K562 (cell line): ENCODE measurements around the gene HLA-E. TPM values are rescaled to one million over a fixed set of nuclear protein-coding genes. Genes with fewer than 3 reads are reported as not detected.
A peak's percentile ranks its signal among the peaks of the same experiment; 100 is the strongest.

ENCODE experiments used
- CTBP1 ChIP-seq: fragments of 450-650 bp; IDR thresholded peaks from 2 replicates; pipeline ENCODE4 v1.6.1; 2016; ENCODE audit warnings: borderline replicate concordance
- HDAC3 ChIP-seq: fragments of 450-650 bp; IDR thresholded peaks from 2 replicates; pipeline ENCODE4 v1.6.1; 2018; ENCODE audit warnings: borderline replicate concordance, mild to moderate bottlenecking, moderate library complexity; ENCODE audit not compliant: partially characterized antibody
- HNRNPL ChIP-seq: fragments of 200-400 bp; formaldehyde crosslinking; IDR thresholded peaks from 2 replicates; pipeline ENCODE4 v1.6.1; 2017; ENCODE audit warnings: low read depth, mild to moderate bottlenecking, low read length
- HSF4 ChIP-seq: fragments of 250-450 bp; sonication (Bioruptor Pico); IDR thresholded peaks from 2 replicates; pipeline ENCODE4 v2.1.2; 2022; ENCODE audit warnings: mild to moderate bottlenecking, moderate library complexity, borderline replicate concordance
- LARP7 ChIP-seq: fragments of 450-650 bp; IDR thresholded peaks from 2 replicates; pipeline ENCODE4 v1.6.1; 2016
- NFE2 ChIP-seq: IDR thresholded peaks from 2 replicates; pipeline ENCODE4 v1.6.1; 2014; ENCODE audit warnings: antibody characterized with exemption, low read depth
- NR2C1 ChIP-seq, 2 experiments: fragments of 450-650 bp; IDR thresholded peaks; 2 replicates each; pipeline ENCODE4 v1.6.1; 2017; ENCODE audit warnings: mild to moderate bottlenecking in 2 of 2, antibody characterized with exemption in 1 of 2, inconsistent platforms in 1 of 2, missing compliant biosample characterization in 1 of 2, missing genetic modification characterization in 1 of 2
- NR2C2 ChIP-seq, 2 experiments: fragments of 200-800 bp in 1 of 2; sonication (Bioruptor generic) in 1 of 2; sonication (generic) in 1 of 2; formaldehyde crosslinking in 1 of 2; IDR thresholded peaks; 2 replicates each; pipeline versions ENCODE4 v1.6.1 to v1.8.0; 2016 to 2022; ENCODE audit warnings: mild to moderate bottlenecking in 1 of 2, missing compliant biosample characterization in 1 of 2, missing genetic modification characterization in 1 of 2, missing genetic modification reagents in 1 of 2
- PHF21A ChIP-seq: fragments of 450-650 bp; IDR thresholded peaks from 2 replicates; pipeline ENCODE4 v1.6.1; 2017; ENCODE audit warnings: low read depth, borderline replicate concordance
- POLR2A ChIP-seq: fragments of 450-650 bp; conservative IDR thresholded peaks from 2 replicates; pipeline ENCODE4 v1.6.1; 2016
- RBM22 ChIP-seq: fragments of 200-400 bp; formaldehyde crosslinking; IDR thresholded peaks from 2 replicates; pipeline ENCODE4 v1.6.1; 2018; ENCODE audit warnings: low read length, low read depth; ENCODE audit not compliant: poor library complexity, severe bottlenecking
- SPI1 ChIP-seq: IDR thresholded peaks from 2 replicates; pipeline ENCODE4 v1.6.1; 2011; ENCODE audit warnings: low read depth, low read length, control low read depth, borderline replicate concordance
- SRF ChIP-seq, 2 experiments: fragments of 250-450, 450-650 bp in 1 of 2; sonication (Bioruptor Pico) in 1 of 2; sonication (generic) in 1 of 2; formaldehyde crosslinking; IDR thresholded peaks; 2 replicates each; pipeline versions ENCODE4 v1.5.0 to v1.5.1; 2020 to 2022; ENCODE audit warnings: mild to moderate bottlenecking in 1 of 2, missing genetic modification reagents in 1 of 2
- ZNF717 ChIP-seq: fragments of 250-450 bp; sonication (Bioruptor Pico); IDR thresholded peaks from 2 replicates; pipeline ENCODE4 v1.5.0; 2021
- polyA plus RNA-seq, 8 experiments: library from polyadenylated mRNA; depleted of rRNA in 4 of 8; stranded (reverse) in 5 of 8; unstranded in 3 of 8; fragments of >200 nt; fragmentation: Nextera tagmentation in 2 of 8; fragmentation: Illumina TruSeq in 1 of 8; extraction: Ambion mirVana in 2 of 8; extraction: Trizol in 1 of 8; gene quantifications; 2 replicates each; pipeline versions ENCODE4 v1.2.1 to v1.2.3, GENCODE V29; 2011 to 2014; ENCODE audit warnings: inconsistent platforms in 1 of 8, missing spikeins in 1 of 8
- total RNA-seq, 7 experiments: library from RNA; depleted of rRNA in 6 of 7; stranded (reverse); fragments of >200 nt in 6 of 7; fragmentation: Illumina TruSeq in 2 of 7; extraction: Trizol in 2 of 7; gene quantifications; 2 replicates each; pipeline versions ENCODE4 v1.2.1 to v1.2.3, GENCODE V29; 2011 to 2021; ENCODE audit warnings: low replicate concordance in 1 of 7
- TF ChIP-seq, protein P1 (sequence below), 2 experiments: fragments of 450-650 bp; conservative IDR thresholded peaks; 2 replicates each; pipeline ENCODE4 v1.6.1; 2017; ENCODE audit warnings: mild to moderate bottlenecking in 2 of 2, moderate library complexity in 2 of 2
- TF ChIP-seq, protein P2 (sequence below): fragments of 250-450 bp; sonication (Bioruptor Pico); IDR thresholded peaks from 2 replicates; pipeline ENCODE4 v1.4.0; 2020; ENCODE audit warnings: mild to moderate bottlenecking, moderate library complexity
- TF ChIP-seq, protein P3 (sequence below): fragments of 450-650 bp; IDR thresholded peaks from 2 replicates; pipeline ENCODE4 v1.6.1; 2016; ENCODE audit warnings: borderline replicate concordance
- TF ChIP-seq, protein P4 (sequence below): sonication (generic); formaldehyde crosslinking; IDR thresholded peaks from 2 replicates; pipeline ENCODE4 v1.8.0; 2022; ENCODE audit warnings: mild to moderate bottlenecking, missing genetic modification reagents

HLA-E gene
- total and polyA plus RNA-seq, 9 of the 15 experiments (the other 6 are each of a cell fraction or from before 2014, with no cell fraction given): 3.2 to 39.9 (median 26.8) TPM

DNA sequence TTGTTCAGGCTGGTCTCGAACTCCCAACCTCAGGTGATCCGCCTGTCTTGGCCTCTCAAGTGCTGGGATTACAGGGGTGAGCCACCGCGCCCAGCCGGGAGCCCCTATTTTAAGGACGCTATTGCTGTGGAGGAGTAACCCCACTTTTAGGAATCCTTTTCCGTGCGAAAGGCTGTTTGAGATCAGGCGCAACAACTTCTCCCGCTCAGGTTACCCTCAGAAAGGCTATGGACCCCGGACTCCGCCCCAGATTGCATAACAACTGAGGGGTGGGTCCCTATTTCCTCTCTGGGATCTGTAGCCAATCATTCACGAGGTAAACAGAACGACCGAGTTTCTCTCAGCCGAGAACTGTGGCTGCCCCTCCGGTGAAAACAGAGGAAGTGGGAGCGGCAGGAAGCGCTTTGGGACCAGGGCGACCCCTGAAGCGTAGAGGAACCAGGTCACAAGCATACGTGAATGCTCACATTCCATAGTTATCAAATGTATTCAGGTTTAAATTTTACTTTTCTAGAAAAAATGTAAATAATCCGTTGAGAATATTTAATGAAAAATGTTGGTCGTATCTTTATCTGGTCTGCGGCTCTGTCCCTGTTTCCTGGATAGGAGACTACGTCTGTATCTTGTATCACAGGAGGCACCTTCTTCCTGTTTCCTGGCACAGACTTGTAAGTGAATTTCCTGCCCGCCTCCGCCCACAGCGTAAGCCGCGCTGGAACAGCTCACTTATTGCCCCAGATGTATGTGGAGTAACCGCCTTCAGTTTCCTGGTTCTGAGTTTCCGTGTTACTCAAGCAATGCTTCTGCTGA is 26.8 kb downstream of the HLA-E start (continued):
- TF ChIP-seq, protein P1, sequence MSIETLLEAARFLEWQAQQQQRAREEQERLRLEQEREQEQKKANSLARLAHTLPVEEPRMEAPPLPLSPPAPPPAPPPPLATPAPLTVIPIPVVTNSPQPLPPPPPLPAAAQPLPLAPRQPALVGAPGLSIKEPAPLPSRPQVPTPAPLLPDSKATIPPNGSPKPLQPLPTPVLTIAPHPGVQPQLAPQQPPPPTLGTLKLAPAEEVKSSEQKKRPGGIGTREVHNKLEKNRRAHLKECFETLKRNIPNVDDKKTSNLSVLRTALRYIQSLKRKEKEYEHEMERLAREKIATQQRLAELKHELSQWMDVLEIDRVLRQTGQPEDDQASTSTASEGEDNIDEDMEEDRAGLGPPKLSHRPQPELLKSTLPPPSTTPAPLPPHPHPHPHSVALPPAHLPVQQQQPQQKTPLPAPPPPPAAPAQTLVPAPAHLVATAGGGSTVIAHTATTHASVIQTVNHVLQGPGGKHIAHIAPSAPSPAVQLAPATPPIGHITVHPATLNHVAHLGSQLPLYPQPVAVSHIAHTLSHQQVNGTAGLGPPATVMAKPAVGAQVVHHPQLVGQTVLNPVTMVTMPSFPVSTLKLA (conservative IDR thresholded peaks at IDR 0.05): peak; percentile 81 to 84
- TF ChIP-seq POLR2A: peak; percentile 95
- TF ChIP-seq, protein P2, sequence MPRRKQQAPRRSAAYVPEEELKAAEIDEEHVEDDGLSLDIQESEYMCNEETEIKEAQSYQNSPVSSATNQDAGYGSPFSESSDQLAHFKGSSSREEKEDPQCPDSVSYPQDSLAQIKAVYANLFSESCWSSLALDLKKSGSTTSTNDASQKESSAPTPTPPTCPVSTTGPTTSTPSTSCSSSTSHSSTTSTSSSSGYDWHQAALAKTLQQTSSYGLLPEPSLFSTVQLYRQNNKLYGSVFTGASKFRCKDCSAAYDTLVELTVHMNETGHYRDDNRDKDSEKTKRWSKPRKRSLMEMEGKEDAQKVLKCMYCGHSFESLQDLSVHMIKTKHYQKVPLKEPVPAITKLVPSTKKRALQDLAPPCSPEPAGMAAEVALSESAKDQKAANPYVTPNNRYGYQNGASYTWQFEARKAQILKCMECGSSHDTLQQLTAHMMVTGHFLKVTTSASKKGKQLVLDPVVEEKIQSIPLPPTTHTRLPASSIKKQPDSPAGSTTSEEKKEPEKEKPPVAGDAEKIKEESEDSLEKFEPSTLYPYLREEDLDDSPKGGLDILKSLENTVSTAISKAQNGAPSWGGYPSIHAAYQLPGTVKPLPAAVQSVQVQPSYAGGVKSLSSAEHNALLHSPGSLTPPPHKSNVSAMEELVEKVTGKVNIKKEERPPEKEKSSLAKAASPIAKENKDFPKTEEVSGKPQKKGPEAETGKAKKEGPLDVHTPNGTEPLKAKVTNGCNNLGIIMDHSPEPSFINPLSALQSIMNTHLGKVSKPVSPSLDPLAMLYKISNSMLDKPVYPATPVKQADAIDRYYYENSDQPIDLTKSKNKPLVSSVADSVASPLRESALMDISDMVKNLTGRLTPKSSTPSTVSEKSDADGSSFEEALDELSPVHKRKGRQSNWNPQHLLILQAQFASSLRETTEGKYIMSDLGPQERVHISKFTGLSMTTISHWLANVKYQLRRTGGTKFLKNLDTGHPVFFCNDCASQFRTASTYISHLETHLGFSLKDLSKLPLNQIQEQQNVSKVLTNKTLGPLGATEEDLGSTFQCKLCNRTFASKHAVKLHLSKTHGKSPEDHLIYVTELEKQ (CRISPR knock-in tag): no peak
- TF ChIP-seq NR2C2 (CRISPR knock-in tag; IDR thresholded peaks at IDR 0.05): no peak
- TF ChIP-seq NR2C2 (tag; IDR thresholded peaks at IDR 0.05): peak; percentile 80
- no peak for TF ChIP-seq HSF4 (CRISPR knock-in tag)
- TF ChIP-seq, protein P3, sequence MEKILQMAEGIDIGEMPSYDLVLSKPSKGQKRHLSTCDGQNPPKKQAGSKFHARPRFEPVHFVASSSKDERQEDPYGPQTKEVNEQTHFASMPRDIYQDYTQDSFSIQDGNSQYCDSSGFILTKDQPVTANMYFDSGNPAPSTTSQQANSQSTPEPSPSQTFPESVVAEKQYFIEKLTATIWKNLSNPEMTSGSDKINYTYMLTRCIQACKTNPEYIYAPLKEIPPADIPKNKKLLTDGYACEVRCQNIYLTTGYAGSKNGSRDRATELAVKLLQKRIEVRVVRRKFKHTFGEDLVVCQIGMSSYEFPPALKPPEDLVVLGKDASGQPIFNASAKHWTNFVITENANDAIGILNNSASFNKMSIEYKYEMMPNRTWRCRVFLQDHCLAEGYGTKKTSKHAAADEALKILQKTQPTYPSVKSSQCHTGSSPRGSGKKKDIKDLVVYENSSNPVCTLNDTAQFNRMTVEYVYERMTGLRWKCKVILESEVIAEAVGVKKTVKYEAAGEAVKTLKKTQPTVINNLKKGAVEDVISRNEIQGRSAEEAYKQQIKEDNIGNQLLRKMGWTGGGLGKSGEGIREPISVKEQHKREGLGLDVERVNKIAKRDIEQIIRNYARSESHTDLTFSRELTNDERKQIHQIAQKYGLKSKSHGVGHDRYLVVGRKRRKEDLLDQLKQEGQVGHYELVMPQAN: no peak
- no peak for TF ChIP-seq NFE2
- TF ChIP-seq HDAC3: peak; percentile 96
- no peak for TF ChIP-seq HNRNPL
- no peak; a peak in 1 of 4 replicates for TF ChIP-seq SRF (CRISPR knock-in tag; IDR thresholded peaks at IDR 0.05)
- TF ChIP-seq ZNF717: no peak
- TF ChIP-seq NR2C1 (IDR thresholded peaks at IDR 0.05): peak; percentile 59
- TF ChIP-seq NR2C1 (tag; IDR thresholded peaks at IDR 0.05): peak; percentile 59
- TF ChIP-seq CTBP1: peak; percentile 74
- TF ChIP-seq RBM22: no peak
- no peak for TF ChIP-seq LARP7
- TF ChIP-seq, protein P4, sequence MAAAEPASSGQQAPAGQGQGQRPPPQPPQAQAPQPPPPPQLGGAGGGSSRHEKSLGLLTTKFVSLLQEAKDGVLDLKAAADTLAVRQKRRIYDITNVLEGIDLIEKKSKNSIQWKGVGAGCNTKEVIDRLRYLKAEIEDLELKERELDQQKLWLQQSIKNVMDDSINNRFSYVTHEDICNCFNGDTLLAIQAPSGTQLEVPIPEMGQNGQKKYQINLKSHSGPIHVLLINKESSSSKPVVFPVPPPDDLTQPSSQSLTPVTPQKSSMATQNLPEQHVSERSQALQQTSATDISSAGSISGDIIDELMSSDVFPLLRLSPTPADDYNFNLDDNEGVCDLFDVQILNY (CRISPR knock-in tag): no peak
- peak; percentile 97 for TF ChIP-seq SPI1
- no peak for TF ChIP-seq PHF21A
